Posterior vena cava (tissue), 2 donors: ENCODE measurements around the gene ADCY9. TPM values are rescaled to one million over a fixed set of nuclear protein-coding genes. Genes with fewer than 3 reads are reported as not detected.

Experiments
- DNase-seq: peaks from one replicate; pipeline ENCODE4 v3.0.0-alpha.2; 2020; ENCODE audit warnings: low spot score
- intact Hi-C, 2 donors: fragments of 100-400 bp; cut with DNase I; formaldehyde crosslinking; loops; one replicate each; pipeline versions ENCODE4 v1.14.1 to v1.14.2; 2022 to 2023
- total RNA-seq, 2 donors: library from RNA; stranded (reverse); fragmentation: NEBNext Ultra II Directional; extraction: Animal tissue kit (Norgen Biotek cat#: 25700); gene quantifications; one replicate each; pipeline ENCODE4 v1.2.1, GENCODE V29; 2021
- donor health status: DM: yes; HTN: yes; CAD: no.
- donor health status: DM: yes; HTN: yes; CAD: no.

ADCY9 gene
- total RNA-seq, 2 donors from 2014 or later: 20.8 to 20.9 TPM

GRCh38 chr16:4016658-4017057 is 99.6 kb downstream of the ADCY9 start:
- intact Hi-C loops: no loop called here
- DNase-seq: no peak

- intact Hi-C loops: no loop called here
- no peak for DNase-seq
Measured at GRCh38 chr16:4016005-4016352, 100.3 kb downstream of the ADCY9 start.

- intact Hi-C loops: no loop called here
- no peak for DNase-seq
Measured at GRCh38 chr16:4015275-4016004, 100.8 kb downstream of the ADCY9 start.

GRCh38 chr16:4011940-4012629 is 104.2 kb downstream of the ADCY9 start:
- intact Hi-C loops: no loop called here
- DNase-seq: no peak

GRCh38 chr16:4011225-4011939 is 104.9 kb downstream of the ADCY9 start:
- intact Hi-C loops: no loop called here
- no peak for DNase-seq

GRCh38 chr16:4010225-4011158 is 105.8 kb downstream of the ADCY9 start:
- DNase-seq: no peak
- intact Hi-C loops: no loop called here

GRCh38 chr16:4009177-4009576 is 107.1 kb downstream of the ADCY9 start:
- intact Hi-C loops: no loop called here
- DNase-seq: no peak

- DNase-seq: no peak
- intact Hi-C loops: no loop called here
Measured at GRCh38 chr16:4008116-4008515, 108.1 kb downstream of the ADCY9 start.

DNA sequence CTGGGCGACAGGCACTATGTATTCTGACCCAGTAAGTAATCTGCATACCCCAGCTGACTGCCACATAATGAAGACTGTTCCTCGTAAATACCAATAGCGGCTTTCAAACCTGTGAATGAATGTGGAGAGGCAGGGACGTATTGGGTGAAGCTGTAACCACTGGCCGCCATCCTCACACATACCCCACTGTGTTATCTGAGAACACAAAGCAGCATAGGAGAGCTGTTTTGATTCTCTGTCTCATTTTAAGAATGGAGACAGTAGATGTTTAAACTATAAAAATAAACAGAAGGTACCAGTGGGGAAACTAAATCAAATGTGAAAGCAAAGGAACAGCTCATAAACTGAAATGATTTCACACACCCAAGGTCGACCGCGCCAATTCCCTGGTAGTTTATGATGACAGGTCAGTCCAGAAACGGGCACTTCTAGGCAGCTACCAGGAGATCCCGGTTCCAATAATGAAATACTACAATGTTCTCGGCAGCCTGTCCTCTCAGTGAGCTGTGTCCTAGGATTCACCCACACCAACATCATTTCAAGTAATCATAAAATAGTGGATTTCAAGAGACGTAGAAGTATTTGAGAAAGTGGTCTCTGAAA is 109.7 kb downstream of the ADCY9 start:
- intact Hi-C loops: no loop called here
- DNase-seq: no peak

DNA sequence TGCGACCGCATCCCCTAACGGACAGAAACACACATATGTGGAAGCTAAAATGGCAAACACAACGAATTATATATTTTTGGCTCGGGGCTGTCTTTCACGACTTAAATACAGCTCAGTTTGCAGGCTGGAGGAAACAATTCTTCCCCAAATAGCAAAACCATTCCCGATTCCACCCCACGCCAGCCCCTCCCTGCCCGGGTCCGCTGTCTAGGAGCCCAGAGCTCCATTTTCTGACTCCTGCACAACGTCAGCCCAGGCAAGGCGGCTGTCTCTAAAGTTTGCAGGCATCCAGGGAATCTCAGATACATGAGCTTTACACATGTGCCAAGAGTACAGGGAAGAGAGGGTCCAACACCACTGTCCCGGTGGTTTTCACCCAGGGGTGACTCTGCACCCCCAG is 110.5 kb downstream of the ADCY9 start:
- intact Hi-C loops: no loop called here
- no peak for DNase-seq

- DNase-seq: no peak
- intact Hi-C loops: no loop called here
Measured at GRCh38 chr16:4005281-4005680, 111.0 kb downstream of the ADCY9 start.

DNA sequence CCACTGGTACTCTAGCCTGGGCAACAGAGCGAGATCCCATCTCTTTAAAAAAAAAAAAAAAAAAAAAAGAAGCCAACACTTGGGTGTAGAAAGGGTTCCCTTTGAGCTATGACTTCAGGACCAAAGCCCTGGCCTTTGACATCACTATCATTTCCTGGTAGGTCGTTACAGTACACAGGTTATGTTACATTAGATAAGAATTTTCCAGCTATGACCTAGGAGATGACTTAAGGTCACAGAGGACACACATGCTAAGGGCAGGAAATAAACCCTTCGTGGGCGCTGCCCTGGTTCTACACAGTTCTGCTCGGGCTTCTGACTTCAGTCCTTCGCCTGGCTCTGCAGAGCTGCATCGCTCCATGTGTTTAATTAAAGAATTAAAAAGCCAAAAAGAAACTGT is 112.0 kb downstream of the ADCY9 start:
- DNase-seq: no peak
- intact Hi-C loops: no loop called here

DNA sequence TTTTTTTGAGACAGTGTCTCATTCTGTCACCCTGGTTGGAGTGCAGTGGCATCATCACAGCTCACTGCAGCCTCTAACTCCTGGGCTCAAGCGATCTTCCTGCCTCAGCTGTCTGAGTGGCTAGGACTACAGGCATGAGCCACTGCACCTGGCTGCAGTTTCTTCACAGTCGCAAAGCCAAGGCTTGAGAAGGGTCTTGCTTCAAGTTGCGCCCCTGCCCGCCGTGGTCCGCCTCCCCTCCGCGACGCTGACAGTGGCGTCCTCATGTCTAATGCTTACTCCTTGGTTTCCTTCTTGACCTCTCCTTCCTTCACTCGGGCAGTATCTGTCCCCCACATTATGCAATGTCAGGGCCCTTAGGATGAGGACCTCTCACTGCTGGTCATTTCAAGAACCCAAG is 112.7 kb downstream of the ADCY9 start:
- no peak for DNase-seq
- intact Hi-C loops: no loop called here

GRCh38 chr16:4003166-4003565 is 113.1 kb downstream of the ADCY9 start:
- intact Hi-C loops: no loop called here
- DNase-seq: no peak

DNA sequence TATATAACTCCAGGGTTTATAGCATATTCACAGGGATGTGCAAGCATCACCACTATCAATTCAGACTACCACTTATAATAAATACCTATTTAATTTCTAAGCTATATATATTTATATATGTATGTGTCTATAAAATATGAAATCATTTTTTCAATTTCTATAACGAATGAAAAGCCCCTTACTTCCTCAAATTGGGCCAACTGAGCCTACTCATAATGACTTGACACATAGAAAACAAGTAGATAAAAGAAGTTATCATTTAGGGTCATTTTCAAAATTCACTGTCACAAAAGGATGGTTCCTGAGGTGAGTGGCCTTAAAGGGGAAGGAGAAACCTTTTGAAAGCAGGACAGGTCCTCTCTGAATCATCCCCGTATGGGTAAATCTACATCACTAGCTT is 114.1 kb downstream of the ADCY9 start:
- intact Hi-C loops: no loop called here
- DNase-seq: no peak

- intact Hi-C loops: loop anchor here in 1 of 2 donors (2.0 kb wide), 1 partner anchor 27 kb away; no protein-coding TSS in a partner anchor
Measured at GRCh38 chr16:3999479-4000325, 116.5 kb downstream of the ADCY9 start.

DNA sequence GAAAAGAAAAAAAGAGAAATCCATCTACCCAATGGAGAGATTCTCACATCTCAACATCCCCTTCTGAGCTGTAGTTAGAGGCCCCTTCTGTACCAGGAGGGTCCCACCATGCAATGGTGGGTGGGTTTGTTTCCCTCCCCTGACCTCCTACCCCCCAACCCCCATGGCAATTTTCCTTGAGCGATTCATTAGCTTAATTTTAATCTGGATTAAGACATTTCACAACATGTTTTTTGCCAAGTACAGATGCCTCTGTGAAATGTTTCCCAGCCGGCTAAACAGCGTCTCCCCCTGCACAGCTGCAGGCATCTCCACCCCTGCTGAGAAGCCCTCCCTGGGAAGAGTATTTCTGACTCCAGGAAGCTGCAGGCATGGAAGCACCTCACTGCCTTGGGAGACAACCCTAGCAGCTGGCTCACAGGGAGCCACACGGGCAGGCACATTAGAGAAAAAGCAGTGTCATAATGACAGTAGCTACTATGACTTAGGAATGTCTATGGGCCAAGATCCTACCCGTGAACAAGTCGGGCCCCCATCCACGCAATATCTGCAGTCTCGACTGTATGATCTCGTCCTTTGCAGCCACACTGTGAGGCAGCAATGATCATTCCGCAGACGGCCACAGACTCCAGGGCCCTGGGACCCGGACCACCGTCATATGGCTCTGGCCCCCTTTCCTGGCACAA is 117.3 kb downstream of the ADCY9 start:
- peak; percentile 68 for DNase-seq
- intact Hi-C loops: loop anchor here in 1 of 2 donors (2.0 kb wide), 1 partner anchor 28 kb away; no protein-coding TSS in a partner anchor

More at GRCh38 chr16:3999479-4000325, 116.5 kb downstream of the ADCY9 start:
- no peak for DNase-seq
